Measurements from ENCODE around the gene DPP6. TPM values are rescaled to one million over a fixed set of nuclear protein-coding genes. Genes with fewer than 3 reads are reported as not detected.
A peak's percentile ranks its signal among the peaks of the same experiment; 100 is the strongest.

The DPP6 gene
- total and polyA plus RNA-seq, 2 of the 8 experiments (the other 6 are each of a cell fraction or from before 2014, with no cell fraction given): 4.7 to 6.8 TPM

- FAIRE-seq: no peak
- DNase-seq (ENCODE audit: low read depth in 1 of 2, low spot score in 2 of 2): no peak
- H3K9me3 ChIP-seq (ENCODE audit: insufficient read depth in 2 of 2, low read depth in 1 of 2, low read length in 1 of 2): no peaks in the 10 kb centered on the region
- ChIA-PET POLR2A (ENCODE audit: partially characterized antibody) (no interaction called here), CTCF (ENCODE audit: partially characterized antibody) (interaction anchor here (1.1 to 1.6 kb wide), 4 partner anchors 9 to 78 kb away, joined by 3 to 5 read pairs (median 3); no protein-coding TSS in a partner anchor)
- H3K18ac ChIP-seq (ENCODE audit: extremely low read depth, low read length): no peak overlapping the region
- no peak overlapping the region for H2BK5ac ChIP-seq (ENCODE audit: low read depth, low read length)
- H3K4me3 ChIP-seq (ENCODE audit: extremely low read depth in 1 of 4, insufficient read depth in 2 of 4, low read depth in 3 of 4, low read length in 4 of 4): no peak overlapping the region
- H3K4me1 ChIP-seq (replicated peaks in 1 of 4; ENCODE audit: control insufficient read depth in 3 of 4, insufficient read depth in 4 of 4, low read length in 3 of 4): peaks cover 0 to 2% (median 0%) of the 10 kb centered on the region in 4 experiments; a peak in 2 of 7 replicates
- H4K8ac ChIP-seq (ENCODE audit: extremely low read depth, insufficient read depth, low read length): no peak overlapping the region
- no peaks in the 10 kb centered on the region for H3K36me3 ChIP-seq (ENCODE audit: control insufficient read depth in 2 of 4, insufficient read depth in 4 of 4, low read length in 3 of 4)
- no peak overlapping the region for H3K4me2 ChIP-seq (ENCODE audit: insufficient read depth in 1 of 2, low read depth in 2 of 2, low read length in 2 of 2)
- no peak overlapping the region for H3K14ac ChIP-seq (ENCODE audit: insufficient read length)
- no peak overlapping the region for H2AK5ac ChIP-seq (ENCODE audit: low read depth, low read length)
- no peak overlapping the region for H3K4ac ChIP-seq (replicated peaks; ENCODE audit: insufficient read length, low read depth, low read length)
- no peak overlapping the region for H3K23ac ChIP-seq (ENCODE audit: insufficient read length)
- H2AFZ ChIP-seq (ENCODE audit: low read length): no peak overlapping the region
- H3K27ac ChIP-seq (ENCODE audit: low read depth, low read length): no peak overlapping the region
- H2BK120ac ChIP-seq (replicated peaks; ENCODE audit: low read depth, low read length): no peak overlapping the region
- no peaks in the 10 kb centered on the region for H3K79me1 ChIP-seq (ENCODE audit: low read depth, low read length)
- 91% methylated on average over 10 of the region's 10 CpGs; no CpG with 5 or more reads in 1 of the 2 experiments for WGBS, 2 experiments (ENCODE audit: extremely low coverage in 1 of 2, insufficient coverage in 1 of 2, insufficient read length in 1 of 2, insufficient replicate concordance in 2 of 2, low coverage in 1 of 2, low lambda C conversion rate in 2 of 2, missing lambda C conversion rate in 1 of 2)
- H3K27me3 ChIP-seq (replicated peaks in 1 of 4; ENCODE audit: control insufficient read depth in 3 of 4, extremely low read depth in 1 of 4, insufficient read depth in 3 of 4, low read length in 3 of 4): no peaks in the 10 kb centered on the region
- H2BK12ac ChIP-seq (ENCODE audit: low read depth, low read length): no peak overlapping the region
- peaks cover 1 to 2% of the 10 kb centered on the region in 2 experiments for H4K20me1 ChIP-seq (replicated peaks in 1 of 2; ENCODE audit: control insufficient read depth in 1 of 2, insufficient read depth in 2 of 2, low read length in 2 of 2)
- H4K5ac ChIP-seq (ENCODE audit: insufficient read length, low read depth, low read length): no peak overlapping the region
- no peak overlapping the region for H3K9ac ChIP-seq (replicated peaks in 1 of 4; ENCODE audit: extremely low read depth in 1 of 4, low read depth in 3 of 4, low read length in 3 of 4)
- no peak overlapping the region for H2BK20ac ChIP-seq (ENCODE audit: low read length)
- H3K56ac ChIP-seq (replicated peaks; ENCODE audit: insufficient read length, low read depth, low read length): no peak overlapping the region
- H4K91ac ChIP-seq (replicated peaks; ENCODE audit: insufficient read length, low read length): no peak overlapping the region
- no peaks in the 10 kb centered on the region; the same call in 1 of the 2 replicates for H3K23me2 ChIP-seq (ENCODE audit: low read depth, low read length)
- no peak overlapping the region for H2BK15ac ChIP-seq (ENCODE audit: low read length)
- TF ChIP-seq CHD2 (IDR thresholded peaks at IDR 0.05; ENCODE audit: low read length) (no peak), CHD1 (IDR thresholded peaks at IDR 0.05; ENCODE audit: low read depth, low read length) (no peak)
- TF ChIP-seq, protein P1, sequence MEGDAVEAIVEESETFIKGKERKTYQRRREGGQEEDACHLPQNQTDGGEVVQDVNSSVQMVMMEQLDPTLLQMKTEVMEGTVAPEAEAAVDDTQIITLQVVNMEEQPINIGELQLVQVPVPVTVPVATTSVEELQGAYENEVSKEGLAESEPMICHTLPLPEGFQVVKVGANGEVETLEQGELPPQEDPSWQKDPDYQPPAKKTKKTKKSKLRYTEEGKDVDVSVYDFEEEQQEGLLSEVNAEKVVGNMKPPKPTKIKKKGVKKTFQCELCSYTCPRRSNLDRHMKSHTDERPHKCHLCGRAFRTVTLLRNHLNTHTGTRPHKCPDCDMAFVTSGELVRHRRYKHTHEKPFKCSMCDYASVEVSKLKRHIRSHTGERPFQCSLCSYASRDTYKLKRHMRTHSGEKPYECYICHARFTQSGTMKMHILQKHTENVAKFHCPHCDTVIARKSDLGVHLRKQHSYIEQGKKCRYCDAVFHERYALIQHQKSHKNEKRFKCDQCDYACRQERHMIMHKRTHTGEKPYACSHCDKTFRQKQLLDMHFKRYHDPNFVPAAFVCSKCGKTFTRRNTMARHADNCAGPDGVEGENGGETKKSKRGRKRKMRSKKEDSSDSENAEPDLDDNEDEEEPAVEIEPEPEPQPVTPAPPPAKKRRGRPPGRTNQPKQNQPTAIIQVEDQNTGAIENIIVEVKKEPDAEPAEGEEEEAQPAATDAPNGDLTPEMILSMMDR (IDR thresholded peaks at IDR 0.05; ENCODE audit: control extremely low read depth in 1 of 3, insufficient read depth in 1 of 3, low read depth in 1 of 3, low read length in 3 of 3): peak in 1 of 3 experiments; percentile 5; a peak in 1 of 4 replicates
- no peaks in the 10 kb centered on the region for H3K79me2 ChIP-seq (ENCODE audit: control insufficient read depth in 1 of 2, insufficient read depth in 2 of 2, low read length in 2 of 2)
Measured at GRCh38 chr7:154581251-154581890, 529.2 kb downstream of the DPP6 start.
